Progenitor cell of endocrine pancreas (in vitro differentiated cells): ENCODE results near the gene IL20RB. TPM values are rescaled to one million over a fixed set of nuclear protein-coding genes. Genes with fewer than 3 reads are reported as not detected.
"Not testable (repeated sequence)": the region's sequence is repeated elsewhere in the genome, so short reads cannot be mapped to it uniquely, and the experiment has no call there.

Experiments
- DNase-seq: peaks from one replicate; pipeline ENCODE4 v3.0.0; 2021; ENCODE audit warnings: low spot score; ENCODE audit not compliant: unreplicated experiment
- H3K27ac Mint-ChIP-seq: 2 replicates; pipeline ENCODE4 v1.8.0; 2021; ENCODE audit warnings: mild to moderate bottlenecking, moderate library complexity, mixed read lengths
- H3K27me3 Mint-ChIP-seq: 2 replicates; pipeline ENCODE4 v1.8.0; 2021; ENCODE audit warnings: mixed read lengths
- H3K36me3 Mint-ChIP-seq: 2 replicates; pipeline ENCODE4 v1.8.0; 2022; ENCODE audit warnings: mixed read lengths; ENCODE audit not compliant: insufficient read depth
- H3K4me1 Mint-ChIP-seq: 2 replicates; pipeline ENCODE4 v1.8.0; 2021; ENCODE audit warnings: low read depth, mixed read lengths
- H3K4me3 Mint-ChIP-seq: 2 replicates; pipeline ENCODE4 v1.8.0; 2021; ENCODE audit warnings: low read depth, mild to moderate bottlenecking, moderate library complexity, mixed read lengths
- H3K9me3 Mint-ChIP-seq: 2 replicates; pipeline ENCODE4 v1.8.0; 2021; ENCODE audit warnings: low read depth, mixed read lengths
- CTCF ChIP-seq: fragments of 200-600 bp; sonication (generic); IDR thresholded peaks from one replicate; pipeline ENCODE4 v1.5.0; 2021; ENCODE audit warnings: antibody characterized with exemption, mild to moderate bottlenecking; ENCODE audit not compliant: unreplicated experiment
- total RNA-seq: library from RNA; stranded (reverse); gene quantifications from 2 replicates; pipeline ENCODE4 v1.2.1, GENCODE V29; 2021

The IL20RB gene
- total RNA-seq, 1 donor from 2014 or later: 1.7 TPM

- Mint-ChIP-seq H3K27me3 (no peaks in the 10 kb centered on the region), H3K27ac (peak overlapping the region; percentile 41), H3K4me1 (peaks cover 18% of the 10 kb centered on the region), H3K36me3 (peaks cover 1% of the 10 kb centered on the region), H3K4me3 (no peak overlapping the region), H3K9me3 (peaks cover 3% of the 10 kb centered on the region)
- TF ChIP-seq CTCF: no peak
- DNase-seq: no peak
Measured at GRCh38 chr3:136958939-136959338, 1.2 kb downstream of the IL20RB start.

GRCh38 chr3:136959599-136959998 lies 1.8 kb downstream of the IL20RB start:
- no peak for DNase-seq
- no peak for TF ChIP-seq CTCF
- Mint-ChIP-seq H3K27me3 (no peaks in the 10 kb centered on the region), H3K36me3 (peaks cover 1% of the 10 kb centered on the region), H3K9me3 (peaks cover 3% of the 10 kb centered on the region), H3K27ac (no peak overlapping the region), H3K4me3 (no peak overlapping the region), H3K4me1 (peaks cover 18% of the 10 kb centered on the region)

GRCh38 chr3:136960838-136961836 lies 3.4 kb downstream of the IL20RB start:
- H3K36me3 Mint-ChIP-seq: peaks cover 1% of the 10 kb centered on the region
- H3K4me1 Mint-ChIP-seq: peaks cover 10% of the 10 kb centered on the region
- no peak overlapping the region for H3K27ac Mint-ChIP-seq
- H3K9me3 Mint-ChIP-seq: peaks cover 3% of the 10 kb centered on the region
- H3K4me3 Mint-ChIP-seq: no peak overlapping the region
- TF ChIP-seq CTCF: no peak
- H3K27me3 Mint-ChIP-seq: no peaks in the 10 kb centered on the region
- no peak for DNase-seq

- TF ChIP-seq CTCF: no peak
- H3K9me3 Mint-ChIP-seq: peaks cover 3% of the 10 kb centered on the region
- H3K27ac Mint-ChIP-seq: no peak overlapping the region
- no peaks in the 10 kb centered on the region for H3K27me3 Mint-ChIP-seq
- no peak for DNase-seq
- peaks cover 1% of the 10 kb centered on the region for H3K36me3 Mint-ChIP-seq
- H3K4me1 Mint-ChIP-seq: peaks cover 7% of the 10 kb centered on the region
- H3K4me3 Mint-ChIP-seq: no peak overlapping the region
Measured at GRCh38 chr3:136962927-136963326, 5.1 kb downstream of the IL20RB start.

- Mint-ChIP-seq H3K9me3 (peaks cover 31% of the 10 kb centered on the region), H3K4me3 (peak overlapping the region; percentile 38)
- H3K4me1 Mint-ChIP-seq, H3K27ac Mint-ChIP-seq, H3K36me3 Mint-ChIP-seq, H3K27me3 Mint-ChIP-seq, DNase-seq: not testable (repeated sequence)
Measured at GRCh38 chr3:136969539-136969938, 11.8 kb downstream of the IL20RB start.
